Endodermal cell (in vitro differentiated cells): Measurements from ENCODE around the gene GALNT18. TPM values are rescaled to one million over a fixed set of nuclear protein-coding genes. Genes with fewer than 3 reads are reported as not detected.

ENCODE experiments used
- DNase-seq: peaks from one replicate; pipeline ENCODE4 v3.0.0-alpha.2; 2017
- H3K27ac ChIP-seq: 2 replicates; pipeline ENCODE4 v1.5.1; 2013; ENCODE audit warnings: mild to moderate bottlenecking, low read depth, low read length, moderate library complexity
- H3K27me3 ChIP-seq: 2 replicates; pipeline ENCODE4 v1.6.1; 2013; ENCODE audit warnings: mild to moderate bottlenecking, low read length, moderate library complexity; ENCODE audit not compliant: insufficient read depth, control insufficient read depth, poor library complexity, severe bottlenecking
- H3K36me3 ChIP-seq: 2 replicates; pipeline ENCODE4 v1.7.0; 2013; ENCODE audit warnings: mild to moderate bottlenecking, low read length, moderate library complexity; ENCODE audit not compliant: control insufficient read depth, insufficient read depth
- H3K4me1 ChIP-seq: one replicate; pipeline ENCODE4 v1.7.0; 2013; ENCODE audit warnings: low read length; ENCODE audit not compliant: control insufficient read depth, insufficient read depth
- H3K4me3 ChIP-seq: 2 replicates; pipeline ENCODE4 v1.5.1; 2013; ENCODE audit warnings: mild to moderate bottlenecking, low read length, moderate library complexity
- H3K9ac ChIP-seq: 2 replicates; pipeline ENCODE4 v1.6.1; 2013; ENCODE audit warnings: mild to moderate bottlenecking, low read length, moderate library complexity; ENCODE audit not compliant: poor library complexity, severe bottlenecking; ENCODE audit errors: extremely low read depth
- H3K9me3 ChIP-seq: 2 replicates; pipeline ENCODE4 v1.6.1; 2013; ENCODE audit warnings: mild to moderate bottlenecking, low read length, moderate library complexity; ENCODE audit not compliant: control insufficient read depth
- H3K27ac Mint-ChIP-seq: 2 replicates; pipeline ENCODE4 v1.8.0; 2020; ENCODE audit warnings: mixed read lengths
- H3K27me3 Mint-ChIP-seq: 2 replicates; pipeline ENCODE4 v1.8.0; 2021; ENCODE audit warnings: mild to moderate bottlenecking, mixed read lengths; ENCODE audit not compliant: insufficient read depth
- H3K36me3 Mint-ChIP-seq: 2 replicates; pipeline ENCODE4 v1.8.0; 2020; ENCODE audit warnings: low read depth, mixed read lengths
- H3K4me1 Mint-ChIP-seq: 2 replicates; pipeline ENCODE4 v1.8.0; 2020; ENCODE audit warnings: mixed read lengths
- H3K4me3 Mint-ChIP-seq: 2 replicates; pipeline ENCODE4 v1.8.0; 2020; ENCODE audit warnings: mild to moderate bottlenecking, moderate library complexity, mixed read lengths
- H3K9me3 Mint-ChIP-seq: 2 replicates; pipeline ENCODE4 v1.8.0; 2020; ENCODE audit warnings: mild to moderate bottlenecking, mixed read lengths
- CTCF ChIP-seq: fragments of 200-600 bp; sonication (generic); conservative IDR thresholded peaks from 2 replicates; pipeline ENCODE4 v1.5.0; 2021; ENCODE audit warnings: antibody characterized with exemption, mild to moderate bottlenecking
- WGBS, 2 experiments: methylation state at CpG; one replicate each; pipeline versions ENCODE4 v1.1.5 to v1.1.7; 2013; ENCODE audit warnings: missing lambda C conversion rate in 2 of 2, mixed read lengths in 1 of 2; ENCODE audit not compliant: insufficient coverage in 1 of 2, insufficient read length in 1 of 2; 5-methylcytosine and 5-hydroxymethylcytosine counted together
- total RNA-seq, 2 donors: library from RNA; stranded (reverse); fragmentation: NEBNext Ultra II Directional in 1 of 2; extraction: Animal tissue kit (Norgen Biotek cat#: 25700) in 1 of 2; gene quantifications; 2 replicates in 1 of 2; 3 replicates in 1 of 2; pipeline ENCODE4 v1.2.1, GENCODE V29; 2021

The GALNT18 gene
- total RNA-seq, 2 donors from 2014 or later = 5.1 to 9.9 TPM

DNA sequence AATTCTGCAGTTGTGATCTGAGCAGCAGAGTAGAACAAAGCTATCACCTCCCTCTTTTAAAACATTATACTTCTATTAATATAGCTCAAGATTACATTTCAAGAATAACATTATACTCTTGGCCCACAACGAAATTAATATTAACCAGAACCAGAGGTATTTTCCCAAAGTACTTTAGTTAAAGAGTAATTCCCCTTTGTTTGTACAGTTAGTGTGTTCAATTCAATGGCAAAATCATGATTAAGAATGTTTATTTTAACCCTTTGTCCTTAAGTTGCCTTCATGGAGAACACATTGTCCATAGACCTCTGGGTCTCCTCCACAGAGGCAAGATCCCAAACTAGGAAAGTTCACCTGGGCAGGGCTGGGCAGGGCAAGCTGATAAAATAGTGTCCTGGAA lies 180.7 kb downstream of the GALNT18 start:
- Histone ChIP-seq H3K27ac (no peak overlapping the region), H3K9me3 (no peaks in the 10 kb centered on the region), H3K27me3 (no peaks in the 10 kb centered on the region), H3K36me3 (no peaks in the 10 kb centered on the region), H3K4me3 (no peak overlapping the region), H3K9ac (no peak overlapping the region), H3K4me1 (no peaks in the 10 kb centered on the region)
- Mint-ChIP-seq H3K4me1 (peaks cover 2% of the 10 kb centered on the region), H3K4me3 (no peak overlapping the region), H3K27me3 (no peaks in the 10 kb centered on the region), H3K36me3 (no peaks in the 10 kb centered on the region), H3K27ac (no peak overlapping the region), H3K9me3 (no peaks in the 10 kb centered on the region)
- DNase-seq = no peak
- WGBS, 2 experiments = 78% methylated on average over 1 of the region's 1 CpG; no CpG with 5 or more reads in 1 of the 2 experiments
- TF ChIP-seq CTCF = no peak

DNA sequence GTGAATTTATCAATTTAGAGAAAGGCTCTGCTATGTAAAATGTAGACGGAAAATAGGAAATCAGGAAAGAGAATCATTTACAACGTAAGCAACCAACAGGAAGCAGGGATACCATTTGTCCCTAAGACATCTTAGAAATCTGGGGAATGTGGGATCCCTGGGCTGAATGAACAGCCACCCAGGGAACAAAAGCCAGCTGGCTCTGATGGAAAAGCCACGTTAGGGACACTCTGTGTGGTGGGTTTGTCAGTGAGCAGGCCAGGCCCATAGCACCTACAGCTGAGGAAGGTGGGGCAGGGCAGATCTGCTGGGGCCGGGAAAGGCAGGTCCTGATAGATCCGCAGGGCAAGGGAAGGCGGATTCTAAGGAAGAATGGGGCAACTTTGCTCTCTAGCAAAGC lies 181.7 kb downstream of the GALNT18 start:
- Mint-ChIP-seq H3K36me3 (no peaks in the 10 kb centered on the region), H3K27ac (no peak overlapping the region), H3K27me3 (no peaks in the 10 kb centered on the region), H3K4me3 (no peak overlapping the region), H3K4me1 (peaks cover 6% of the 10 kb centered on the region), H3K9me3 (no peaks in the 10 kb centered on the region)
- DNase-seq = peak; percentile 63
- no peak overlapping the region for H3K27ac ChIP-seq
- H3K9ac ChIP-seq = no peak overlapping the region
- no peaks in the 10 kb centered on the region for H3K36me3 ChIP-seq
- H3K4me1 ChIP-seq = no peaks in the 10 kb centered on the region
- H3K9me3 ChIP-seq = no peaks in the 10 kb centered on the region
- WGBS, 2 experiments = 89 to 90% methylated on average over 4 to 6 of the region's 6 CpGs
- H3K4me3 ChIP-seq = no peak overlapping the region
- no peaks in the 10 kb centered on the region for H3K27me3 ChIP-seq
- TF ChIP-seq CTCF = no peak

DNA sequence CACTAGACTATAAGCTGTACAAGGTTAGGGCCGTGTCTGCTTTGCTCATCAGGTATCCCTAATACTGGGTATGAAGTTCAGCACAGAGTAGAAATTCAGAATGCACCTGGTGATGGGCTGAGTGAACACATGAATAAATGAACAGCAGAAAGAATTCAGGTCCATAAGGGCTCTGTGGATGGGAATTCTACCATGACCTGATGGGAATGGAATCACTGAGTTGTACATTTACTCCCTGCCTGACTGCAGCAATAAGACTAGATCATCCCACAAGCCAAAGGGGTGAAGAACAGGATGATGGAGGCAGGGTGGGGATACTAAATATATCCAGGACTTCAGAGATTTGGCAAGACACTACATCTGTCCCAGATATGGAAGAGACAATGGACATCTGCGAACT lies 182.2 kb downstream of the GALNT18 start:
- Histone ChIP-seq H3K27me3 (no peaks in the 10 kb centered on the region), H3K9me3 (no peaks in the 10 kb centered on the region), H3K36me3 (no peaks in the 10 kb centered on the region), H3K4me1 (no peaks in the 10 kb centered on the region), H3K9ac (no peak overlapping the region), H3K27ac (no peak overlapping the region), H3K4me3 (no peak overlapping the region)
- DNase-seq = no peak
- Mint-ChIP-seq H3K4me1 (peaks cover 6% of the 10 kb centered on the region), H3K36me3 (no peaks in the 10 kb centered on the region), H3K27ac (no peak overlapping the region), H3K4me3 (no peak overlapping the region), H3K9me3 (no peaks in the 10 kb centered on the region), H3K27me3 (no peaks in the 10 kb centered on the region)
- WGBS, 2 experiments = 95 to 100% methylated on average over 2 of the region's 2 CpGs
- TF ChIP-seq CTCF = no peak
